ENCODE results near the gene STK32B.

DNA sequence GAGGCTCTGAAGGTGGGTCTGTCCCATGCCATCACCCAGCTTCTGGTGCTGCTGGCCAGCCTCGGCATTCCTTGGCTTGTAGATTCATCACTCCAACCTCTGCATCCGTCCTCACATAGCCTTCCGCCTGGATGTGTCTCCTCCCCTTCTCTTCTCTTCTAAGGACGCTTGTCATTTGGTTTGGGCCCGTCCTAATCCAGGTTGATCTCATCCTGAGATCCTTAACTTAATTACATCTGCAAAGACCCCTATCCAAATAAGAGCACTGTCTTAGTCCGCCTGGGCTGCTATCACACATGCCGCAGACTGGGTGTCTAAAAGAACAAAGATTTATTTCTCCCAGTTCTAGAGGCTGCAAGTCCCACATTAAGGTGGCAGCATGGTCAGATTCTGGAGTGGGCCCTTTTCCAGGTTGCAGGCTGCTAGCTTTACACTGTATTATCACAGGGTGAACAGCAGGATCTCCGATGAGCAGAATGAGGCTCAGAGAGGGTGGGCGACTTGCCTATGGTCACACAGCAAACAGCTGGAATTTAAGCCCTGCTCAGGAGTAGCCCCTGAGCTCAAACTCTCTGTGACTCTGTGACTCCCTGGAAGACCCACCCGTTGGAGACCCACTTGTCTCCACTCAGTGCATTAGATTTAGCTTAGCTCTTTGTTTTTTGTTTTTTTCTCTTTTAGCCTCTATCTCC is 113.1 kb downstream of the STK32B start:
- TF ChIP-seq YY1 (IDR thresholded peaks at IDR 0.05; ENCODE audit: low read depth) (no peak), TAF1 (IDR thresholded peaks at IDR 0.05; ENCODE audit: low read depth) (no peak)

Data from Ishikawa (cell line).